GM19395 (cell line): ENCODE results near the gene MARCHF7.

Source experiments
- ATAC-seq: cut with Tn5 transposase; IDR thresholded peaks from one replicate; pipeline ENCODE4 v1.9.1; 2021; ENCODE audit warnings: mild to moderate bottlenecking, moderate library complexity; ENCODE audit not compliant: unreplicated experiment

The MARCHF7 gene

DNA sequence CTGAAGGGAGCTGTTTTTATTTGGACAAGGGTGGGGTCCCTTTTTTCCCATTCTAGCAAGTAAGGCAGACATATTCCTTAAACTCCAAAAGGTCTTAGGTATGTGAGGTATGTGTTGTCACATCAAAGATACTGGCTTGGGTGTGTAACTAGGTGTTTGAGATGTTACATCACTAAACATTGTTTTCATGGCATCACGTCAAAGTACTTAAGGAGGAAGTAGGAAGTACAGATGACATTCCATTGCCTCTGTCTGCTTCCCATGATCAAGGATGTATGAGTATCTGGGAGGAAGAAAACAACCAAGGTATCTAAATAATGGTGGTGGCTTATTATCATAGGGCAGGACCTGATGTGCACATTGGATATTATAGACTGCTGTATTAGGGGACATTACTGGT, 46.4 kb downstream of the MARCHF7 start:
- ATAC-seq = no peak

DNA sequence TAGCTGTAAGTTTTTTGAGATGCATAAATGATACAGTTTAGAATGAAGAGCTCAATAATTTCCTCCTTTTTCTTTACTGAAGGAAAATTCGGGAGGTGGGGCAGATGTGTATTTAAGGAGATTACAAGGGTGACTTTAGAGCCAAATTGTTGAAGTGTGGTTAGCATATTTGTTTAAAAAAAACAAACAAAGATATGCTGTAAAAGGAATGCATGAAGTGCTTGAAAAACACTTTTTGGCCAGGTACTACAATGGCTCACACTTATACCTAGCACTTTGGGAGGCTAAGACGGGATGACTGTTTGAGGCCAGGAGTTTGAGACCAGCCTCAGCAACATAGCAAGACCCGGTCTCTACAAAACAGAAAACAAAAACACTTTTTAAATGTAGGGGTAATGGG, 47.3 kb downstream of the MARCHF7 start:
- ATAC-seq = no peak

- no peak for ATAC-seq
Observed at GRCh38 chr2:159760326-159760725, 48.0 kb downstream of the MARCHF7 start.

DNA sequence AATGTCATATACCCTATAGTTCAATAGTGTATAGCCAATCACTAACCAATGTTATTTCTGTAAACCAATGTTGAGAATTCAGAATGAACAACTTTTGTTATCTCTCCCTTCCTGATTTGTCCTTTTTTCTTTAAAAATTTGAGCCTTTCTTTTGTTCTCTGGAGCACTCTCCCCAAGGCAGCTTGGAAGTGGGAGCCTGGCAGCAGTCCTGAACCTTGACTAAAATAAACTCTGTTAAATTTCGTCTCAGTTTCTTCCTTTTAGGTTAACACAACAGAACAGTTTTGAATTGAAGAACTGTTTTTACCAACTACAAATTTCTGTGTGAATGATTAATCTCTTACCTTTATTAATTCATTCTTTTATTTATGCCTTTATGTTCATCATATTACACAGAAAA, 49.8 kb downstream of the MARCHF7 start:
- no peak for ATAC-seq
